GM19397 (cell line): ENCODE results near the gene CCNF.
A peak's percentile ranks its signal among the peaks of the same experiment; 100 is the strongest.

Experiments
- ATAC-seq: cut with Tn5 transposase; IDR thresholded peaks from one replicate; pipeline ENCODE4 v1.9.1; 2021; ENCODE audit warnings: mild to moderate bottlenecking, moderate library complexity; ENCODE audit not compliant: unreplicated experiment

Gene CCNF

DNA sequence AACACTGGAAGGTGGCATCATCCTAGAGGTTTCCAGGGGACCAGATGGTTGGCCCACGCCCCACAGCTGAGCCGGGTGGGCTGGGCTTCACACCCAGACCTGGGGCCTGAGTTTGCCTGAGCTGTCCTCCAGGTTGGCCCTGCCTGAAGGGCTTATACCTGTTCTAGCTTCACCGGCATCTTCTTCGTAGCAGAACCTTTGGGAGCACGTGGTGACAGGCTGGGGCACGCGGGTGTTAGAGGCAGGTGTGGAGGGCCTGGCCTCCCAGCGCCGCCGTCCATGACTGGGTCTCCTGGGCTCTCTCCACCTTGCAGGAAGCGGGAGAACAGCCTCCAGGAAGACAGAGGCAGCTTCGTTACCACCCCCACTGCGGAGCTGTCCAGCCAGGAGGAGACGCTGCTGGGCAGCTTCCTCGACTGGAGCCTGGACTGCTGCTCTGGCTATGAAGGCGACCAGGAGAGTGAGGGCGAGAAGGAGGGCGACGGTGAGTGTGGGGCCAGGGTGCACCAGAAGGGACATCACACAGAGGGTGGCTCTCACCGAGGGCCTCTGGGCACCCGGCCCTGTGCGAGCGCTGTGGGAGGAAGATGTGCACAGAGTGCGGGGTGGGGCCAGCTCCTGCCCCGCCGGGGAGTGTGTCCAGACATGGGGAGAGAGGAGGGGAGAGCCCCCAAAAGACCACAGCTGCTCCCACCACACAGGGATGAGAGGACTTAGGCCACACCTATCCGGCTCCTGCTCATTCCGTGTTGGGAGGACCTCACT lies 26.0 kb downstream of the CCNF start:
- ATAC-seq: no peak

DNA sequence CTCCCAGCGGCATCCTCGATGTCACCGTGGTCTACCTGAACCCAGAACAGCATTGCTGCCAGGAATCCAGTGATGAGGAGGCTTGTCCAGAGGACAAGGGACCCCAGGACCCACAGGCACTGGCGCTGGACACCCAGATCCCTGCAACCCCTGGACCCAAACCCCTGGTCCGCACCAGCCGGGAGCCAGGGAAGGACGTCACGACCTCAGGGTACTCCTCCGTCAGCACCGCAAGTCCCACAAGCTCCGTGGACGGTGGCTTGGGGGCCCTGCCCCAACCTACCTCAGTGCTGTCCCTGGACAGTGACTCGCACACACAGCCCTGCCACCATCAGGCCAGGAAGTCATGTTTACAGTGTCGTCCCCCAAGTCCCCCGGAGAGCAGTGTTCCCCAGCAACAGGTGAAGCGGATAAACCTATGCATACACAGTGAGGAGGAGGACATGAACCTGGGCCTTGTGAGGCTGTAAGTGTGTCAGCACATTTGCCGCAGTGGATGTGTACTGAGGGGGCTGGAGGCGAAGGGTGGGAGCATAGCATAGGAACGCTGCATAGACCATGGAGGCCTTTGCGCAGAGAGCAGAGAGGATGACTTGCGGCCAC lies 27.4 kb downstream of the CCNF start:
- ATAC-seq: no peak

DNA sequence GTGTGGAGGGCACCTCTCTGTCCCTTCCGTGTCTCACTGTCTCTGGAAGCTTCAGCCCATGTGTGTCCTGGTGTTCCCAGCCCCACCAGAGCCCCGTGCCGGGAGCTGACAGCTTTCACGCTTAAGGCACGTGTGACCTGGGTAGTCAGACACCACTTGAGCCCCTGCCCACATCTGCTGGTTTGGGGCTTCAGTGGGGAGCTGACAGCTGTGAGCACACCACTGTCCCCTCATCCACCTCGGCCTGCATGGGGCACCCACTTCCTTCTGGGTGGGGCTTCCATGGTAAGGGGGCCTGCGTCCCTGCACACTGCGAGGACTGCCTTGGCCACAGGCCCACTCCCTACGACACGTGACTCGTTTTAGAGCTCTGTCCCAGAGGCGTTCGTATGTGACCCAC lies 28.0 kb downstream of the CCNF start:
- no peak for ATAC-seq

DNA sequence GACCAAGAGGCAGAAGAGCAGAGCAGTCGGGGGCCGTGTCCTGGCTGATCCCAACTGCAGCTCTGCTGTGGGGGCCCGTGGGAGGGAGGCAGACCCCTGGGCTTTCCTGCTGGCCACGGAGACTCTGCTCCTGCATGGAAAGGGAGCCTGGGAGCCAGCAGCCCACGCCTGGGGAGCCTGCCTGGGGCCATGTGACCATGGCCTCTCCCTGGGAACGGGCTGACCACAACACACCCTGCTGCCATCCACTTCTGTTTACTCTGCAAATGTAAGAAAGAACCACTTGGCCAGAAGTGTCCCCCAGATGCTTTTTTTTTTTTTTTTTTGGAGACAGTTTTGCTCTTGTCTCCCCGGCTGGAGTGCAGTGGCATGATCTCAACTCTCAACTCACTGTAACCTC lies 28.7 kb downstream of the CCNF start:
- no peak for ATAC-seq

DNA sequence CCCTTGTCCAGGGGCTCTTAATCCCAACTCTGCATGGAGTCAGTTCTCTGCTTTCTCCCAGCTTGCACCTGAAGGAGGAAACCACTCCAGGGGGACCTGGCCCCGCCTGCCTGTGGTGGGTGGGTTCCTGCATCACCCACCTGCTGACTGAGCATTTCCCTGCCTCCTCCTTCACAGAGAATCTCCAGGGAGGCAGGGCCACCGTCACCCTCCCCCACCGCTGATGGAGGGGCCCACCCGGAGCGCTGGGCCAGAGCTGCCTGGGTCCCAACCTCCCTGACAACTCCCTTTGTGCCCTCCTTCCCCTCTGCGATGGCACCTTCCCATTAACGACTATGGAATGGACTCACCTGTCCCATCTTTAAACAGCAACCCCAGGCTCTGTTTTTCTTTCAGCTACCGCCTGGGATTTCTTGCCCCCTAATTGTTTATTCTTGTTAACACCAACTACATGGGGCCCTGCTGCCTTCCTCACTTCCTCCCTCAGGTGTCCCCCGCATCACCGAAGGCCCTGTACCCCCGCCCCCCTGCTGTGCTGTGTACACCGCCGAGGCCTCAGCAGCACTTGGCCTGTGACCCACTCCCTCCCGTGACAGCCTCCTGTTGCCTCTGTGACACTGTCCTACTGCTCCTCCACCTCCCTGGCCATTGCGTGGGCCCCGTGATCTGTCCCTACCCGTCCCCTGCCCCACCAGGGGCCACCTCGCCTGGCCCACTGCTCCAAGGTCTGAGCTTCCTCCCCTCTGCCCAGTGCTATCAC lies 29.8 kb downstream of the CCNF start:
- no peak for ATAC-seq

DNA sequence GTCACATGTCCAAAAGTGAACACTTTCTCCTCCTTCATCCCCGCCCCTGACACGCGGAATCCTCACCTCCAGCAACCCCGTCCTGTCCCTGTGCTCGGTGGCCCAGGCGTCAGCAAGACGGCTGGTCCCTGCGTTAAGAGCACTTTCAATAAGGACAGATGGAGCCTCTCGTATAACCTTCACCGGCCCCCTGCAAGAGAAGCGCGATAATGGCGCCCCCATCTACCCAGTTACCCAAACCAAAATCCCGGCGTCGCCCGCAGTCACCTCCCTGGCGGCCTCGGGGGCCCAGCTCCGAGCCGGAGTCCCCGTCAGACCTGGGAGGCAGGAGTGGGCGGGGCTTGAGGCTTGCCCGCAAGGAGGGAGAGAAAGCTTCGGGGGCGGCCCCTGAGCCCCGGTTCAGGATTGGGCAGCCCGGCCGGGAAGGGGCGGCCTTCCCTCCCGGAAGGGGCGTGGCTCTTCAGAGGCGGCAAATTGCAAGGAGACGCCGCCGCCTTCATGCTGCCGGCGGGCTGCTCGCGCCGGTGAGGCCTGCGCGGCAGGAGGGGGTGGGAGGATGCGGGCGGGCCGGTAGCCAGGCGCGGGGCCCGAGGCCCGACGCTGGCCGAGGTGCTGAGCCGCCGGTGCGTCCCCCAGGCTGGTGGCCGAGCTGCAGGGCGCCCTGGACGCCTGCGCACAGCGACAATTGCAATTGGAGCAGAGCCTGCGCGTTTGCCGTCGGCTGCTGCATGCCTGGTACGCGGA lies 30.6 kb downstream of the CCNF start, which contains the start of gene TEDC2:
TSS of gene TEDC2 (plus strand) at position 463 of the 744 bp plus-strand sequence. CDS start at position 499, 36 bp downstream.
- peak; percentile 87 for ATAC-seq

DNA sequence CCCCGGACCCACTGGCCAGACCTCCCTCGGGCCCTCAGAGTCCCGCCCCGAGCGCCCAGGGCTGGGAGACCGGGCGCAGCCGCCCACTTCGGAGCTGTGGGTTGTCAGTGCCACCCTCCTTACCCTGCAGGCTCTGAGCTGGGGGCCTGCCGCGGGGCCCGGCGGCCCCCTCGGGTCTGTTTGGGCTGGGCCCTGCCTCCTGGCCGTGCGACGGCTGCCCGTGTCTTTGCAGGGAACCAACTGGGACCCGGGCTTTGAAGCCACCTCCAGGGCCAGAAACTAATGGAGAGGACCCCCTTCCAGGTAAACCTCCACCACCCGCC lies 31.1 kb downstream of the CCNF start:
- no peak for ATAC-seq

DNA sequence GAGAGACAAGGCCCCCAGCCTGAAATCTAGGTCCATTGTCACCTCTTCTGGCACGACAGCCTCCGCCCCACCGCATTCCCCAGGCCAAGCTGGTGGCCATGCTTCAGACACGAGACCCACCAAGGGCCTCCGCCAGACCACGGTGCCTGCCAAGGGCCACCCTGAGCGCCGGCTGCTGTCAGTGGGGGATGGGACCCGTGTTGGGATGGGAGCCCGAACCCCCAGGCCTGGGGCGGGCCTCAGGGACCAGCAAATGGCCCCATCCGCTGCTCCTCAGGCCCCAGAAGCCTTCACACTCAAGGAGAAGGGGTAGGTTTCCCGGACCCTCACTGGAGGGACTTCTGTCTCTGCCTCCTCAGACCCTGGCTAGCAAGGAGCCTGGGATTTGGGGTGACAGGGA lies 31.7 kb downstream of the CCNF start:
- no peak for ATAC-seq

DNA sequence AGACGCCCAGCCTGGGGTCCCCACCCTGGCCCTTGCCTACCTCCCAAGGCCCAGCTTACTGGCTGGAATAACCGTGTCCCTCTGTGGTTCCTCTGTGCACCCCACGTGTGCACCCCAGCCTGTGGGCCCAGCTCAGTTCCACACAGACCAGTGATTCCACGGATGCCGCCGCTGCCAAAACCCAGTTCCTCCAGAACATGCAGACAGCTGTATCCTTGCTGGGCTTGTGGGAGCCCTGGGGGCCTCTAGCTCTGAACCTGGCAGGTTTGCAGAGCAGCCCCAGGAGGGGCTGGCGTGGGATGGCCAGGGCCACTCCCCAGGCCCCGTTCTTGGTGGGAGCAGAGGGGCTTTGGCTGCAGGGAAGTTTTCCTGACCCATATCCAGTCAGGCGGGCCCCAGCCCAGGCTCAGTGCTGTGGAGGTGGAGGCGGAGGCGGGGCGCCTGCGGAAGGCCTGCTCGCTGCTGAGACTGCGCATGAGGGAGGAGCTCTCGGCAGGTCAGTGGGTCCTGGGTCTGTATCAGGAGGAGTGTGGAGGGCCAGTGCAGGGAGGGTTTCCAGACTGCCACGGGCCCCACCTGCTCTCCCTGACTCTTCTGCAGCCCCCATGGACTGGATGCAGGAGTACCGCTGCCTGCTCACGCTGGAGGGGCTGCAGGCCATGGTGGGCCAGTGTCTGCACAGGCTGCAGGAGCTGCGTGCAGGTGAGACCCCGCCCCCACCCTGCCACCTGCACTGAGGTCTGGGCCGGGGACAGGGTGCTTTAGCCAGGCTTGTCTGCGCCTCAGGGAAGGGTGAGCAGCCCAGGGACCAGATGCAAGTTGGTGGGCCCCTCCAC lies 33.0 kb downstream of the CCNF start:
- no peak for ATAC-seq

DNA sequence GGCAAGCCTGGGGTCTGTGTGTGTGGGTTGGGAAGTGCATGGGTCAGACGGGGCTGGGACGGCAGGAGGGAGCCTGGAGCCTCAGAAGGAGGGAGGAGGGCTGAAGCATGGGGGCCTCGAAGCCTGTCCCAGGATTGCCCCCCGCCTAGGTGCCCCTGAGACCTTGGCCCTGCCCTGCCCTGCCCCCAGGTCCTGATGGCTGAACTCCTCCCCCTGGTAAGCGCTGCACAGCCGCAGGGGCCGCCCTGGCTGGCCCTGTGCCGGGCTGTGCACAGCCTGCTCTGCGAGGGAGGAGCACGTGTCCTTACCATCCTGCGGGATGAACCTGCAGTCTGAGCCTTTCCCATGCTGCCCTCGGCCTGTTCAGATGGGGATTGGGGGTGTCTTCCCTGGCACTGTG lies 35.1 kb downstream of the CCNF start:
- no peak for ATAC-seq

DNA sequence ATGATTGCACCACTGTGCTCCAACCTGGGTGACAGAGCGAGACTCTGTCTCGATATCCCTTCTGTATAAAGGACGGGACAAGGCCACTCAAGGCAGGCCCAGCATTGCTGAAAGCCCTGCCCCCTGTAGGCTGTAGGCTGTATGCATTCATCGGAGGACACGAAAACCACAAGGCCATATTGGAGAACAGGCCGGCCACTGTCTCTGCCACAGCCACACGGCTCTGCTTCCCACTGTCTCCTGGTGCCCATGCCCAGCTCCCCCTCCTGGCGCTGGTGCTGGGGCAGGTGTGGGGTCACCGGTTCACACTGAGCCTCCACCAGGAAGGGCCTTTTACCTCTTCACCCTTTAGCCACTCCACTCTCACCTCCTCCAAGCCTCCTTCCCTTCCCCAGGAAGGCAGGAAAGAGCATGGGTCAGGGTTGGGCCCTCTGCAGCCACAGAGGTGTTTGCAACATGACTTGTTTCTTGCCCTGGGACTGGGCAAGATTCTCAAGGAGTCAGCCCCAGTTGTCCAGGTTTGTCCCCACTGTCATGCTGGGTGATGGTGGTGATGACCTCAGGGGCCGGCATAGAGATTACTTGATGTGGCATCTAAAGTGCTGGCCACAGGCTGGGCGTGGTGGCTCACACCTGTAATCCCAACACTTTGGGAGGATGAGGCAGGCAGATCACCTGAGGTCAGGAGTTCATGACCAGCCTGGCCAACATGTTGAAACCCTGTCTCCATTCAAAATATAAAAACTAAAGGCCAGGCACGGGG lies 36.6 kb downstream of the CCNF start:
- ATAC-seq: no peak

DNA sequence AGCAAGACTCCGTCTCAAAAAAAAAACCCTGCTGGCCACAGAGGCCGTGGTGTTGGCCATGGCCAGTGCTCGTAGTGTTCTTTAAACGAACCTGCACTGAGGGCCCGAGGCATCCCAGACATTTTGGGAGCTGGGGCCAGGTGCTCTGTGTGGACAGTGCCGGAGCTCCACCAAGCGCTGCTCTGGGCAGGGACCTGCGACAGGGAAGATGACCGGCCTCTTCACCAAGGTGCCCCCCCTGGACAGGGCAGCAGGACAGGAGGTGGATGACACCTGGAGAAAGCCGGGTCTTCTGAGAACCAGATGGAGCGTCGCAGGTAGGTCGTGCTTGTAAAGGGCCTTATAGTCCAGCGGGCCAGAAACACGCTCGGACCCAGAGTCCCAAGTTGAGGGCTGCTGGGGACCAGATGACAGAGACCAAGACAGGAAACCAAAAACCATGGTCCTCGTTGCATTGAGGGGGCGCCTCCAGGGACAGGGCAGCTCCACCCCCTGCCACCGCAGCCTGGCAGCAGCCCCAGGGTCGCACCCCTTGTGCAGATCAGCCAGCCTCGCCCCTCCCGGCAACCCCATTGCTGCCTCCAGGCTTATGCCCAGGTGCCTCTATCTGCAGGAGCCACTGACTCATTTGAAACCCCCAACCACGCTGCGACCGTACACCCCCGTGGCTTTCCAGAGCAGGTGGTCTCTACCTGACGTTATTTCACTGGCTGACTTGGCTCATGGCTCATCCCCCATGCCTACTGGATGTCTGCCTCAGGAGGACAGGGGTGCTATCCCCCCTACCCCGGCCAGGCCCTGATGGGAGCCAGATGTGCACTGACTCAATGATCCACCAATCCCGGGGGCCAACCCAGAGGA lies 37.6 kb downstream of the CCNF start:
- no peak for ATAC-seq

DNA sequence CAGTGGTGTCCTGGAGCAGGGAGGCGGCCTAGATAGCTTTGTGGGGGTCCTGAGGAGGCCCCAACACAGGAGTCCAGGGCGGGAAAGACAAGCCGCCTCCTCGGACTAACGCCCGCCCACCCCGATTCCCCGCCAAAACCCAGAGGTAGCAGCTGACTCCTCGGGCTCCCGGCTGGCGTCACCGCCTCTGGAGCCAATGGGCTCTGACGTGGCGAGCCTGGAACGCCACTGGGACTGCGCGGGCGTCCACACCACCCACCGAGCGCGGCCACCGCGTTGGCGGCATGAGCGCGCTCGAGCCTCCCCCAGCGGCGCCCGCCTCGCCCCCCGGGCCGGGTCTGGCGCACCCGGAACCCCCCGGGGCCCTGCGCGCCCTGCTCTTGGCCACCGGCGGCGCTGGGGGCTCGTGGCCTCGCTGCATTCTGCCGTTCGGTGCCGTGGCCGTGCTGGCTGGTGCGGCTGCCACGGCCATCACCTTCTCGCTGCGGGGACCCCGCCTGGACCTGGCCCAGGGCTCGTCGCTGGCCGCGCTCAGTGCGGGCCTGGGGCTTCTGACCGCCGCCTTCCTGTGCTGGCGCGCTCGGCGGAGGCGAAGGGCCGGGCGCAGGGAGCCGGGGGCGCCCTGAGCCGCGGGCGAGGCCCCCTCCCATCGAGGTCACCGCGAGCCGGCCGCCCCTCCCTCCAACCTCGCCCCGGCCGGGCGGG lies 38.4 kb downstream of the CCNF start:
- ATAC-seq: no peak

DNA sequence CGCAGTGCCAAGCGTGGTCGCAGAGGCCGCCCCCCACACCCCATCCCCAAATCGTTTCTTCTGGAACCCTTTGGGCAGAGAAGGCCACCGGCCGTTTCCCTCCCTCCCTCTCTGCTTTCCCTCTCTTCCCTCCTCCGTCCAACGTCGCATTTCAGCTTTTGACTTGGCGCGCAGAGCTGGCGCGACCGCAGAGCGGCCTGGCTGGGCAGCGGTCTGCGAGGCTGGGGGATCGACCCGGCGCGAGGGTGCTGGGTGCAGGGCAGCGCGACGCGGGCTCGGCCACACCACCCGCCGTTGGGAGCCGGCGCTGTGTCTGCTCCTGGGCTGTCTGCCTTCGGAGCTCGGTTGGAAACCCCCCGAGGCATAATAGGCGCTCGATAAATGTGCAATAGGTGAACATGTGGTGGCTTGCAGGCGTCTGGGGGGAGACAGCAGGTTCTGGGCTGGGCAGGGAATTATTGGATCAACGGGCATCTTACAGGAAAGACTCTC lies 39.0 kb downstream of the CCNF start:
- ATAC-seq: no peak

DNA sequence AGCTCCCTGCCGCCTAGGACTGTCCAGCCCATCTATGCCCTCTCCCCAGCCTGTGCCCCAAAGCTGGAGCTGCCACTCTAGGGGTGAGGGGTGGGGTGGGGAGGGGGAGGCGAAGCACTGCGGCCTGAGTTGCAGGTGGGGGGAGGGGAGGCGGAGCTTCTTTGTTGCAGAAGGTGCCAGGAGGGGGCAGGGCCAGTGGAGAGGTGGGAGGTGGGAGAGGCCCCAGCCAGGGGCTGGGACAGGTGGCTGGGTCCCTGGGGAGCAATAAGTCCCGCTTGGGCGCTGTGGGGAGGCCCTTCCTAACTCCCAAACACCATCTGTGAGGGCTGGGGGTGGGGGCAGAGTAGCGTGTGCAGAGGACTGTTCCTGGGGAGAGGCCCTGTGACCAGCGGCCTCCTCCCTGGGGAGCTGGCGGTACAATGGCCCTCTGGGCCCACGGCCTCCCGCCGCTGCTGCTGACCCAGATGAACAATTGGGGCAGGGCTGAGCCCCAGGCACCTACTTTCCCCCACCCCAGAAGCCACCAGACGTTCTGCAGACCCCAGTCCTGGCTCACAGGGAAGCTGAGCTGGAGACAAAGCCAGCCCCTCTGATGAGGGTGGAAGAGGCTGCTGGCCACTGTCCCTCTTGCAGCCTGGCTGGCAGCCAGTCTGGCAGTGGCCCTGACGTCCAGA lies 39.6 kb downstream of the CCNF start:
- ATAC-seq: no peak

DNA sequence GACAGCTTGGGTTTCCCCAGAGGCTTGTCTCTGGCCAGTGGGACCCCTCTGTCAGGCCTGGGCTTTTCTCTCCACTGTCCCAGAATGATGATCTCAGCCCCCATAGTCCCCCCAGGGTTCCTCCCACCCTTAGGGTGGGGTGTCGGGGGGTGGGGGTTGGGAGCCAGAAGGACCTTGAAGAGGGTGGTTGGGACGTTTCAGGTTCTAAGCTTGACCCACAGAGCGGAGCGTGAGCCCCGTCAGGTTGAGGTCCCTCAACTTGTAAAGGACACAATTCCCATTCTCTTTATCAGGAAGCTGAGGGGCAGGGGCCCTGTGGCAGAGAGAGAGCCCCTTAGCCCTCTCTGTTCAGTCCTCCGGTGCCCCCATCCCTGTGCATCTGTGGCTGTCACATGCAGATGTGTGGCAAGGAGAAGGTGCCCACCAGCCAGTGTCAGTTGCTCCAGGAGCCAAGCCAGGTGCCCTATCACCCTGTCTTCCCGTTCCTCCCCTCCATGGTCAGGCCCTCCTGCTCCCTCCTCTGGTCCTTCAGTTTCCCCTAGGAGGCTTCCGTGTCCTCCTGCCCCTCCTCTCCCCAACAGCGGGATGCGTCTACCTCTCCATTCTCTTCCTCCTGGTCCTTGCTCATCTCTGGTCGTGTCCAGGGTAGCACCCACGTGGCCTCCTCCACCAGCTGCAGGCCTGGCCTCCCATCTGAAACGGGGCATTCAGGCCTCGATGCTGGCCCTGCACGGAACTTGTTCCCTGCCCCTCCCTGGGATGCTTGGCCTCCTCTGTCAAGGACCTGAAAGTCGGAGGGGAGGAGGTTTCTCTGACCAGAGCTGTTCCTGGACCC lies 40.4 kb downstream of the CCNF start:
- ATAC-seq: no peak

DNA sequence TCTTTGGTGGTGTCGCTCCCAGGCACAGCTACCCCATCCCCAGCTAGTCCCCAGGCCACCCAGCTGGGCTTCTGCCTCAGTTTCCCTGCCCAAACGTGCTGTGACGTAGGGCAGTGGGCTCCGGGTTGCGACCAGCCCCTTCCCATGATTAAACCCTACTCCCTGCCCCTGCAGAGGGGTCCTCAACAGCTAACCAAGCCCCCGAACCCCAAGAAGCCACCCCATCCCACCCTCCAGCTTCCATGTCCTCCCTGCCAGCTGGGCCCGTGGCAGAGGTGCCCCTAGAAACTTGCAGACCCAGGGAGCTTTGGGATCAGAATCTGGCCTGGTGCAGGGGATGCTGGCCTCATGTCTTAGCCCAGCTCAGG lies 41.0 kb downstream of the CCNF start:
- ATAC-seq: no peak
